Activated T-cell treated with anti-CD3 and anti-CD28 coated beads, Interleukin-2, amount 50 U/mL, for 24 hours (primary cell): Measurements from ENCODE around the gene SEL1L3.

ENCODE experiments used
- DNase-seq: peaks from one replicate; pipeline ENCODE4 v3.0.0-alpha.2; 2020
- H3K27ac Mint-ChIP-seq: 2 replicates; pipeline ENCODE4 v1.8.0; 2020; ENCODE audit warnings: mild to moderate bottlenecking, mixed read lengths
- H3K27me3 Mint-ChIP-seq: 2 replicates; pipeline ENCODE4 v1.8.0; 2020; ENCODE audit warnings: mixed read lengths
- H3K36me3 Mint-ChIP-seq: 2 replicates; pipeline ENCODE4 v1.8.0; 2020; ENCODE audit warnings: low read depth, mixed read lengths
- H3K4me1 Mint-ChIP-seq: 2 replicates; pipeline ENCODE4 v1.8.0; 2020; ENCODE audit warnings: low read depth, mixed read lengths
- H3K4me3 Mint-ChIP-seq: 2 replicates; pipeline ENCODE4 v1.8.0; 2020; ENCODE audit warnings: mild to moderate bottlenecking, moderate library complexity, mixed read lengths
- H3K9me3 Mint-ChIP-seq: 2 replicates; pipeline ENCODE4 v1.8.0; 2020; ENCODE audit warnings: mixed read lengths

SEL1L3 gene

GRCh38 chr4:25786497-25787065 is 76.2 kb downstream of the SEL1L3 start:
- H3K27ac Mint-ChIP-seq, result no peak overlapping the region
- no peaks in the 10 kb centered on the region for H3K27me3 Mint-ChIP-seq
- H3K9me3 Mint-ChIP-seq, result no peaks in the 10 kb centered on the region
- H3K4me1 Mint-ChIP-seq, result peaks cover 10% of the 10 kb centered on the region
- peaks cover 92% of the 10 kb centered on the region for H3K36me3 Mint-ChIP-seq
- no peak for DNase-seq
- no peak overlapping the region for H3K4me3 Mint-ChIP-seq

- H3K9me3 Mint-ChIP-seq, result no peaks in the 10 kb centered on the region
- H3K4me3 Mint-ChIP-seq, result no peak overlapping the region
- no peak for DNase-seq
- H3K27ac Mint-ChIP-seq, result peak overlapping the region; percentile 72
- H3K27me3 Mint-ChIP-seq, result no peaks in the 10 kb centered on the region
- H3K36me3 Mint-ChIP-seq, result peaks cover 98% of the 10 kb centered on the region
- peaks cover 11% of the 10 kb centered on the region for H3K4me1 Mint-ChIP-seq
Measured at GRCh38 chr4:25783943-25784342, 78.8 kb downstream of the SEL1L3 start.

GRCh38 chr4:25783126-25783525 is 79.7 kb downstream of the SEL1L3 start:
- H3K9me3 Mint-ChIP-seq, result no peaks in the 10 kb centered on the region
- H3K27me3 Mint-ChIP-seq, result no peaks in the 10 kb centered on the region
- peaks cover 96% of the 10 kb centered on the region for H3K36me3 Mint-ChIP-seq
- no peak overlapping the region for H3K27ac Mint-ChIP-seq
- no peak overlapping the region for H3K4me3 Mint-ChIP-seq
- no peak for DNase-seq
- H3K4me1 Mint-ChIP-seq, result peaks cover 11% of the 10 kb centered on the region

- DNase-seq, result no peak
- Mint-ChIP-seq H3K27me3 (no peaks in the 10 kb centered on the region), H3K4me1 (peaks cover 11% of the 10 kb centered on the region), H3K9me3 (no peaks in the 10 kb centered on the region), H3K4me3 (no peak overlapping the region), H3K36me3 (peaks cover 96% of the 10 kb centered on the region), H3K27ac (no peak overlapping the region)
Measured at GRCh38 chr4:25782482-25782881, 80.3 kb downstream of the SEL1L3 start.

GRCh38 chr4:25779021-25779420 is 83.8 kb downstream of the SEL1L3 start:
- no peak for DNase-seq
- Mint-ChIP-seq H3K4me1 (peaks cover 4% of the 10 kb centered on the region), H3K36me3 (peaks cover 91% of the 10 kb centered on the region), H3K9me3 (peaks cover 3% of the 10 kb centered on the region), H3K4me3 (no peak overlapping the region), H3K27ac (no peak overlapping the region), H3K27me3 (no peaks in the 10 kb centered on the region)

GRCh38 chr4:25776795-25777194 is 86.0 kb downstream of the SEL1L3 start:
- H3K4me3 Mint-ChIP-seq, result no peak overlapping the region
- no peaks in the 10 kb centered on the region for H3K27me3 Mint-ChIP-seq
- H3K9me3 Mint-ChIP-seq, result peaks cover 3% of the 10 kb centered on the region
- H3K36me3 Mint-ChIP-seq, result peaks cover 80% of the 10 kb centered on the region
- peaks cover 1% of the 10 kb centered on the region for H3K4me1 Mint-ChIP-seq
- H3K27ac Mint-ChIP-seq, result no peak overlapping the region
- DNase-seq, result no peak

- DNase-seq, result no peak
- Mint-ChIP-seq H3K4me1 (peaks cover 1% of the 10 kb centered on the region), H3K9me3 (peaks cover 3% of the 10 kb centered on the region), H3K4me3 (no peak overlapping the region), H3K27me3 (no peaks in the 10 kb centered on the region), H3K27ac (no peak overlapping the region), H3K36me3 (peaks cover 73% of the 10 kb centered on the region)
Measured at GRCh38 chr4:25775166-25775565, 87.6 kb downstream of the SEL1L3 start.

GRCh38 chr4:25773358-25773757 is 89.4 kb downstream of the SEL1L3 start:
- Mint-ChIP-seq H3K27ac (no peak overlapping the region), H3K4me3 (no peak overlapping the region), H3K36me3 (peaks cover 69% of the 10 kb centered on the region), H3K27me3 (no peaks in the 10 kb centered on the region), H3K4me1 (no peaks in the 10 kb centered on the region), H3K9me3 (peaks cover 3% of the 10 kb centered on the region)
- DNase-seq, result no peak

- H3K9me3 Mint-ChIP-seq, result no peaks in the 10 kb centered on the region
- DNase-seq, result no peak
- no peak overlapping the region for H3K27ac Mint-ChIP-seq
- no peaks in the 10 kb centered on the region for H3K4me1 Mint-ChIP-seq
- H3K4me3 Mint-ChIP-seq, result no peak overlapping the region
- H3K36me3 Mint-ChIP-seq, result peaks cover 70% of the 10 kb centered on the region
- no peaks in the 10 kb centered on the region for H3K27me3 Mint-ChIP-seq
Measured at GRCh38 chr4:25771672-25772071, 91.1 kb downstream of the SEL1L3 start.

- Mint-ChIP-seq H3K9me3 (no peaks in the 10 kb centered on the region), H3K36me3 (peaks cover 72% of the 10 kb centered on the region), H3K27me3 (no peaks in the 10 kb centered on the region), H3K27ac (no peak overlapping the region), H3K4me3 (no peak overlapping the region), H3K4me1 (no peaks in the 10 kb centered on the region)
- no peak for DNase-seq
Measured at GRCh38 chr4:25770847-25771246, 91.9 kb downstream of the SEL1L3 start.

- H3K4me3 Mint-ChIP-seq, result no peak overlapping the region
- H3K36me3 Mint-ChIP-seq, result peaks cover 71% of the 10 kb centered on the region
- no peaks in the 10 kb centered on the region for H3K9me3 Mint-ChIP-seq
- H3K27ac Mint-ChIP-seq, result no peak overlapping the region
- no peak for DNase-seq
- no peaks in the 10 kb centered on the region for H3K27me3 Mint-ChIP-seq
- no peaks in the 10 kb centered on the region for H3K4me1 Mint-ChIP-seq
Measured at GRCh38 chr4:25769251-25769650, 93.5 kb downstream of the SEL1L3 start.

- Mint-ChIP-seq H3K4me1 (no peaks in the 10 kb centered on the region), H3K36me3 (peaks cover 76% of the 10 kb centered on the region), H3K4me3 (no peak overlapping the region), H3K27me3 (no peaks in the 10 kb centered on the region), H3K27ac (no peak overlapping the region), H3K9me3 (no peaks in the 10 kb centered on the region)
- DNase-seq, result no peak
Measured at GRCh38 chr4:25767877-25768725, 94.7 kb downstream of the SEL1L3 start.

GRCh38 chr4:25760518-25761157 is 102.2 kb downstream of the SEL1L3 start:
- peaks cover 92% of the 10 kb centered on the region for H3K36me3 Mint-ChIP-seq
- DNase-seq, result no peak
- no peaks in the 10 kb centered on the region for H3K27me3 Mint-ChIP-seq
- no peaks in the 10 kb centered on the region for H3K9me3 Mint-ChIP-seq
- no peak overlapping the region for H3K4me3 Mint-ChIP-seq
- H3K27ac Mint-ChIP-seq, result no peak overlapping the region
- H3K4me1 Mint-ChIP-seq, result no peaks in the 10 kb centered on the region

- H3K27me3 Mint-ChIP-seq, result no peaks in the 10 kb centered on the region
- no peak for DNase-seq
- no peaks in the 10 kb centered on the region for H3K9me3 Mint-ChIP-seq
- H3K27ac Mint-ChIP-seq, result no peak overlapping the region
- H3K36me3 Mint-ChIP-seq, result peaks cover 92% of the 10 kb centered on the region
- no peaks in the 10 kb centered on the region for H3K4me1 Mint-ChIP-seq
- H3K4me3 Mint-ChIP-seq, result no peak overlapping the region
Measured at GRCh38 chr4:25760048-25760447, 102.7 kb downstream of the SEL1L3 start.

GRCh38 chr4:25759101-25759500 is 103.7 kb downstream of the SEL1L3 start:
- Mint-ChIP-seq H3K27ac (no peak overlapping the region), H3K27me3 (no peaks in the 10 kb centered on the region), H3K36me3 (peaks cover 89% of the 10 kb centered on the region), H3K4me3 (no peak overlapping the region), H3K4me1 (no peaks in the 10 kb centered on the region), H3K9me3 (no peaks in the 10 kb centered on the region)
- DNase-seq, result no peak
